ENCODE data around the gene DNAI7. TPM values are rescaled to one million over a fixed set of nuclear protein-coding genes. Genes with fewer than 3 reads are reported as not detected.

Gene DNAI7
- total and polyA plus RNA-seq, 2 of the 13 experiments (the other 11 are each of a cell fraction or from before 2014, with no cell fraction given), result 0.04 to 0.25 TPM

DNA sequence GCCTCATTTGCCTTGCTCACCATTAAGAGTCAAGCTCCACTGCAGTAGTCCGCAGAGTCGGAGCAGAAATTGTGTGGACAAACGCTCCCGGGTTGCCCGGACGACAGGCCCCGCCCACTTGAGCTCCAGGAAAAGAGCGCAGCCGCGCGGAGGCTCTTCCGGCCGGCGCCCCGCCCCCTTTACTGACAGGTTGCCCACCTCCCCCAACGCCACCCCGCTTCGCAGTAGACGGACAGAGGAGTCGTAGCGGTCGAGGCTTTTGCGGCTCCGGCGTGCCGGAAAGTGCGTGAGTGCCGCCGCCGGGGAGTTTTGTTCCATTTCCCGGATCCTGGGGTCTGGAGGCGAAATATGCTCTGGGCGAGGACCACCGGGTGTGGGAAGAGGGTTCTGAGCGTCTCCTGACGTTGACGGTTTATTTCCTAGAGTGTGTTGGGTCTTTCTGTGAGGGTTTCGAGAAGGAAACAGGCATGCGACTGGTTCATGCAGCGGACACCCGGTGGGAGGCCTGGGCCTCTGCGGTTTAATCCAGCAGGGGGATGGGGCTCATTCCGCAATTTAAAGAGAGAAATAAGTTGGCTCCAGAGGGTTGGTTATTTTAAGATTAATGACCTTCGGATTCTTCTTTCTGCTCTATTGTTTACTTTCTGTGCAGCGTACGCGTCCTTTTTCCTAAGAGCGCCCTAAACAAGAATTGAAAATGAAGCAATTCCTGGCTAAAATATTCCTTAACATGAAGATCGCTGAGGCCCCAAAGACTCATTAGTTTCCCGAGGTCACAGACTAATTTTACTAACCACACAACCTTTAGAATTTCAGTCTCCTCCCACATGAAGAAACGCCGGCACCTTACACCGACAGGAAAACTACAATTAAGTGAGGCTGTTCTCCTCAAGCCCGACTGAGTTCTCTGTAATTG lies at the start of gene DNAI7, which contains the start of gene ETFRF1 (continued):
- TF ChIP-seq, protein P1, sequence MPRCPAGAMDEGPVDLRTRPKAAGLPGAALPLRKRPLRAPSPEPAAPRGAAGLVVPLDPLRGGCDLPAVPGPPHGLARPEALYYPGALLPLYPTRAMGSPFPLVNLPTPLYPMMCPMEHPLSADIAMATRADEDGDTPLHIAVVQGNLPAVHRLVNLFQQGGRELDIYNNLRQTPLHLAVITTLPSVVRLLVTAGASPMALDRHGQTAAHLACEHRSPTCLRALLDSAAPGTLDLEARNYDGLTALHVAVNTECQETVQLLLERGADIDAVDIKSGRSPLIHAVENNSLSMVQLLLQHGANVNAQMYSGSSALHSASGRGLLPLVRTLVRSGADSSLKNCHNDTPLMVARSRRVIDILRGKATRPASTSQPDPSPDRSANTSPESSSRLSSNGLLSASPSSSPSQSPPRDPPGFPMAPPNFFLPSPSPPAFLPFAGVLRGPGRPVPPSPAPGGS (CRISPR knock-in tag; IDR thresholded peaks at IDR 0.05), result 0 out of 2 replicates have a peak, but pooled peaks have one; percentile 57
- no peak for TF ChIP-seq NCOA5 (CRISPR knock-in tag; IDR thresholded peaks at IDR 0.05)
- TF ChIP-seq POLR2AphosphoS5 (IDR thresholded peaks at IDR 0.05; ENCODE audit: low read depth, low read length), result peak; percentile 88
- TF ChIP-seq EED (CRISPR knock-in tag; IDR thresholded peaks at IDR 0.05), result 0 out of 2 replicates have a peak, but pooled peaks have one; percentile 37
- TF ChIP-seq, protein P2, sequence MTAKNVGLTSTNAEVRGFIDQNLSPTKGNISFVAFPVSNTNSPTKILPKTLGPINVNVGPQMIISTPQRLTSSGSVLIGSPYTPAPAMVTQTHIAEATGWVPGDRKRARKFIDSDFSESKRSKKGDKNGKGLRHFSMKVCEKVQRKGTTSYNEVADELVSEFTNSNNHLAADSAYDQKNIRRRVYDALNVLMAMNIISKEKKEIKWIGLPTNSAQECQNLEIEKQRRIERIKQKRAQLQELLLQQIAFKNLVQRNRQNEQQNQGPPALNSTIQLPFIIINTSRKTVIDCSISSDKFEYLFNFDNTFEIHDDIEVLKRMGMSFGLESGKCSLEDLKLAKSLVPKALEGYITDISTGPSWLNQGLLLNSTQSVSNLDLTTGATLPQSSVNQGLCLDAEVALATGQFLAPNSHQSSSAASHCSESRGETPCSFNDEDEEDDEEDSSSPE (CRISPR knock-in tag; IDR thresholded peaks at IDR 0.05), result peak; percentile 36; the same call in 1 of the 2 replicates
- TF ChIP-seq, protein P3, sequence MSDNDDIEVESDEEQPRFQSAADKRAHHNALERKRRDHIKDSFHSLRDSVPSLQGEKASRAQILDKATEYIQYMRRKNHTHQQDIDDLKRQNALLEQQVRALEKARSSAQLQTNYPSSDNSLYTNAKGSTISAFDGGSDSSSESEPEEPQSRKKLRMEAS (IDR thresholded peaks at IDR 0.05), result peak; percentile 81
- no peak for TF ChIP-seq SMAD1 (CRISPR knock-in tag; IDR thresholded peaks at IDR 0.05; ENCODE audit: borderline replicate concordance, low read depth)
- TF ChIP-seq ZNF143 (CRISPR knock-in tag; IDR thresholded peaks at IDR 0.05), result no peak
- TF ChIP-seq SRF (IDR thresholded peaks at IDR 0.05; ENCODE audit: low read depth, low read length), result no peak
- TF ChIP-seq, protein P4, sequence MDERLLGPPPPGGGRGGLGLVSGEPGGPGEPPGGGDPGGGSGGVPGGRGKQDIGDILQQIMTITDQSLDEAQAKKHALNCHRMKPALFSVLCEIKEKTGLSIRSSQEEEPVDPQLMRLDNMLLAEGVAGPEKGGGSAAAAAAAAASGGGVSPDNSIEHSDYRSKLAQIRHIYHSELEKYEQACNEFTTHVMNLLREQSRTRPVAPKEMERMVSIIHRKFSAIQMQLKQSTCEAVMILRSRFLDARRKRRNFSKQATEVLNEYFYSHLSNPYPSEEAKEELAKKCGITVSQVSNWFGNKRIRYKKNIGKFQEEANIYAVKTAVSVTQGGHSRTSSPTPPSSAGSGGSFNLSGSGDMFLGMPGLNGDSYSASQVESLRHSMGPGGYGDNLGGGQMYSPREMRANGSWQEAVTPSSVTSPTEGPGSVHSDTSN (CRISPR knock-in tag; IDR thresholded peaks at IDR 0.05), result peak; percentile 45; the same call in 1 of the 2 replicates
- TF ChIP-seq SKI (IDR thresholded peaks at IDR 0.05; ENCODE audit: partially characterized antibody), result no peak
- TF ChIP-seq GTF2F1 (IDR thresholded peaks at IDR 0.05; ENCODE audit: low read length), result 0 out of 2 replicates have a peak, but pooled peaks have one; percentile 33
- TF ChIP-seq SP1 (IDR thresholded peaks at IDR 0.05), result no peak
- peak; percentile 70; the same call in 1 of the 2 replicates for TF ChIP-seq SP1 (CRISPR knock-in tag; IDR thresholded peaks at IDR 0.05)
- 0 out of 2 replicates have a peak, but pooled peaks have one; percentile 36 for TF ChIP-seq NCOA1 (CRISPR knock-in tag; IDR thresholded peaks at IDR 0.05)
- no peak for TF ChIP-seq DNMT1 (CRISPR knock-in tag; IDR thresholded peaks at IDR 0.05)
- no peak for TF ChIP-seq PRMT3 (CRISPR knock-in tag; IDR thresholded peaks at IDR 0.05; ENCODE audit: borderline replicate concordance, low read depth)
- TF ChIP-seq ZKSCAN1 (IDR thresholded peaks at IDR 0.05; ENCODE audit: low read length), result 0 out of 2 replicates have a peak, but pooled peaks have one; percentile 40
- TF ChIP-seq, protein P5, sequence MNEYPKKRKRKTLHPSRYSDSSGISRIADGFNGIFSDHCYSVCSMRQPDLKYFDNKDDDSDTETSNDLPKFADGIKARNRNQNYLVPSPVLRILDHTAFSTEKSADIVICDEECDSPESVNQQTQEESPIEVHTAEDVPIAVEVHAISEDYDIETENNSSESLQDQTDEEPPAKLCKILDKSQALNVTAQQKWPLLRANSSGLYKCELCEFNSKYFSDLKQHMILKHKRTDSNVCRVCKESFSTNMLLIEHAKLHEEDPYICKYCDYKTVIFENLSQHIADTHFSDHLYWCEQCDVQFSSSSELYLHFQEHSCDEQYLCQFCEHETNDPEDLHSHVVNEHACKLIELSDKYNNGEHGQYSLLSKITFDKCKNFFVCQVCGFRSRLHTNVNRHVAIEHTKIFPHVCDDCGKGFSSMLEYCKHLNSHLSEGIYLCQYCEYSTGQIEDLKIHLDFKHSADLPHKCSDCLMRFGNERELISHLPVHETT (CRISPR knock-in tag; conservative IDR thresholded peaks at IDR 0.05), result 0 out of 2 replicates have a peak, but pooled peaks have one; percentile 54
- peak; percentile 86 for TF ChIP-seq ZNF781 (CRISPR knock-in tag; IDR thresholded peaks at IDR 0.05; ENCODE audit: borderline replicate concordance, not compliant biosample characterization)
- peak; percentile 45 for TF ChIP-seq TBL1XR1 (IDR thresholded peaks at IDR 0.05; ENCODE audit: borderline replicate concordance, low read length, partially characterized antibody)
- TF ChIP-seq THAP11 (CRISPR knock-in tag; IDR thresholded peaks at IDR 0.05), result peak; percentile 74
- TF ChIP-seq POLR2AphosphoS2 (IDR thresholded peaks at IDR 0.05; ENCODE audit: low read depth, low read length), result no peak
- TF ChIP-seq GABPB1 (CRISPR knock-in tag; IDR thresholded peaks at IDR 0.05), result peak; percentile 91
